Neural cell (in vitro differentiated cells): ENCODE data around the gene PRKCA. TPM values are rescaled to one million over a fixed set of nuclear protein-coding genes. Genes with fewer than 3 reads are reported as not detected.

Source experiments
- H2AFZ ChIP-seq: fragments of 200-600, 300-800 bp; sonication (generic), shearing (Covaris generic); 2 replicates; pipeline ENCODE4 v1.6.0; 2014; ENCODE audit warnings: low read depth, mild to moderate bottlenecking, antibody characterized with exemption, low read length, moderate library complexity
- H3F3A ChIP-seq: fragments of 200-600 bp; shearing (Covaris generic); 2 replicates; pipeline ENCODE4 v1.6.1; 2016; ENCODE audit warnings: mild to moderate bottlenecking, moderate library complexity, mixed read lengths, antibody characterized with exemption, low read length; ENCODE audit not compliant: insufficient read depth, poor library complexity, severe bottlenecking
- H3K27ac ChIP-seq: fragments of 200-600, 300-800 bp; sonication (generic), shearing (Covaris generic); 2 replicates; pipeline ENCODE4 v1.5.1; 2014; ENCODE audit warnings: mild to moderate bottlenecking, low read length, moderate library complexity
- H3K27me3 ChIP-seq: fragments of 300-800, 200-600 bp; sonication (generic), shearing (Covaris generic); 2 replicates; pipeline ENCODE4 v1.6.0; 2014; ENCODE audit warnings: mild to moderate bottlenecking, low read depth, low read length, moderate library complexity; ENCODE audit not compliant: insufficient read depth
- H3K36me3 ChIP-seq: fragments of 300-800, 200-600 bp; sonication (generic), shearing (Covaris generic); 2 replicates; pipeline ENCODE4 v1.5.1; 2014; ENCODE audit warnings: mild to moderate bottlenecking, antibody characterized with exemption, low read length, moderate library complexity; ENCODE audit not compliant: insufficient read depth
- H3K4me2 ChIP-seq: fragments of 300-800, 200-600 bp; sonication (generic), shearing (Covaris generic); 2 replicates; pipeline ENCODE4 v1.6.0; 2014; ENCODE audit warnings: mild to moderate bottlenecking, low read length
- H3K4me3 ChIP-seq: fragments of 300-800, 200-600 bp; sonication (generic), shearing (Covaris generic); 2 replicates; pipeline ENCODE4 v1.5.1; 2014; ENCODE audit warnings: mild to moderate bottlenecking, low read length, moderate library complexity
- H3K79me2 ChIP-seq: fragments of 200-600 bp; shearing (Covaris generic); replicated peaks from 2 replicates; pipeline ENCODE4 v1.6.0; 2014; ENCODE audit warnings: mild to moderate bottlenecking, low read length, moderate library complexity; ENCODE audit not compliant: insufficient read depth
- H3K9ac ChIP-seq: fragments of 300-800, 200-600 bp; sonication (generic), shearing (Covaris generic); 2 replicates; pipeline ENCODE4 v1.6.1; 2016; ENCODE audit warnings: mild to moderate bottlenecking, low read length, mixed read lengths
- H3K9me2 ChIP-seq: fragments of 200-600 bp; shearing (Covaris generic); 2 replicates; pipeline ENCODE4 v1.6.1; 2016; ENCODE audit warnings: mild to moderate bottlenecking, low read length, mixed read lengths; ENCODE audit not compliant: insufficient read depth
- H3K9me3 ChIP-seq: fragments of 200-600, 300-800 bp; sonication (generic), shearing (Covaris generic); 2 replicates; pipeline ENCODE4 v1.6.1; 2016; ENCODE audit warnings: mild to moderate bottlenecking, mixed run types, low read length, moderate library complexity, mixed read lengths
- H4K20me1 ChIP-seq: fragments of 200-600 bp; shearing (Covaris generic); 2 replicates; pipeline ENCODE4 v1.6.1; 2016; ENCODE audit warnings: mild to moderate bottlenecking, mixed run types; ENCODE audit not compliant: insufficient read depth
- EP300 ChIP-seq: fragments of 450-650 bp; conservative IDR thresholded peaks from 2 replicates; pipeline ENCODE4 v1.6.1; 2014; ENCODE audit warnings: antibody characterized with exemption, mild to moderate bottlenecking, moderate library complexity; ENCODE audit not compliant: poor library complexity, severe bottlenecking
- EZH2 ChIP-seq: fragments of 200-600, 300-800 bp; shearing (Covaris generic), sonication (generic); IDR thresholded peaks from 2 replicates; pipeline ENCODE4 v1.6.1; 2014; ENCODE audit warnings: antibody characterized with exemption, low read length, borderline replicate concordance, mild to moderate bottlenecking; ENCODE audit not compliant: insufficient read depth, poor library complexity, severe bottlenecking
- MXI1 ChIP-seq: fragments of 450-650 bp; conservative IDR thresholded peaks from 2 replicates; pipeline ENCODE4 v1.6.1; 2014; ENCODE audit warnings: antibody characterized with exemption, mild to moderate bottlenecking; ENCODE audit not compliant: poor library complexity, severe bottlenecking
- POLR2AphosphoS5 ChIP-seq: IDR thresholded peaks from 2 replicates; pipeline ENCODE4 v1.6.1; 2012
- RAD21 ChIP-seq: fragments of 450-650 bp; conservative IDR thresholded peaks from 2 replicates; pipeline ENCODE4 v1.6.1; 2014; ENCODE audit warnings: antibody characterized with exemption, mild to moderate bottlenecking, moderate library complexity
- REST ChIP-seq: IDR thresholded peaks from 2 replicates; pipeline ENCODE4 v1.6.1; 2012; ENCODE audit warnings: borderline replicate concordance
- SMC3 ChIP-seq: fragments of 450-650 bp; conservative IDR thresholded peaks from 2 replicates; pipeline ENCODE4 v1.6.1; 2014; ENCODE audit warnings: antibody characterized with exemption, mild to moderate bottlenecking, moderate library complexity; ENCODE audit not compliant: poor library complexity
- TAF1 ChIP-seq: IDR thresholded peaks from 2 replicates; pipeline ENCODE4 v1.6.1; 2012; ENCODE audit warnings: low read depth
- polyA plus RNA-seq: library from polyadenylated mRNA; depleted of rRNA; stranded (reverse); fragments of >200 nt; gene quantifications from 2 replicates; pipeline ENCODE4 v1.2.3, GENCODE V29; 2014
- TF ChIP-seq, protein P1 (sequence below): fragments of 450-650 bp; IDR thresholded peaks from 2 replicates; pipeline ENCODE4 v1.5.1; 2014; ENCODE audit warnings: antibody characterized with exemption, mild to moderate bottlenecking, moderate library complexity; ENCODE audit not compliant: poor library complexity, severe bottlenecking

PRKCA gene
- polyA plus RNA-seq, 1 donor from 2014 or later = 5.9 TPM

DNA sequence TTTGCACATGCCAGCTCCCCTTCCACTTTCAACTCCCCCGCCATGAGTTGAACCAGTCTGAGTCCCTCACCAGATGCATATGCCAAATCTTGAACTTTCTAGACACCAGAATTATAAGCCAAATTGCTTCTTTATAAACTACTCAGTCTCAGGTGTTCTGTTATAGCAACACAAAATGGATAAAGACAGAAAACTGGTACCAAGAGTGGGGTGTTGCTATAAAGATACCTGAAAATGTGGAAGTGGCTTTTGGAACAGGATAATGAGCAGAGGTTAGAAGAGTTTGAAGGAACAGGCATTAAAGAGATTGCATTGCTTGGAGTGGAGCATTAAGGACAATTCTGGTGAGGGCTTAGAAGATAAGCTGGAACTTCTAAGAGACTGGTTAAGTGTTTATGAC is 515.3 kb downstream of the PRKCA start:
- H3K27ac ChIP-seq = no peak overlapping the region
- no peak overlapping the region for H2AFZ ChIP-seq
- no peak for TF ChIP-seq TAF1
- TF ChIP-seq, protein P1, sequence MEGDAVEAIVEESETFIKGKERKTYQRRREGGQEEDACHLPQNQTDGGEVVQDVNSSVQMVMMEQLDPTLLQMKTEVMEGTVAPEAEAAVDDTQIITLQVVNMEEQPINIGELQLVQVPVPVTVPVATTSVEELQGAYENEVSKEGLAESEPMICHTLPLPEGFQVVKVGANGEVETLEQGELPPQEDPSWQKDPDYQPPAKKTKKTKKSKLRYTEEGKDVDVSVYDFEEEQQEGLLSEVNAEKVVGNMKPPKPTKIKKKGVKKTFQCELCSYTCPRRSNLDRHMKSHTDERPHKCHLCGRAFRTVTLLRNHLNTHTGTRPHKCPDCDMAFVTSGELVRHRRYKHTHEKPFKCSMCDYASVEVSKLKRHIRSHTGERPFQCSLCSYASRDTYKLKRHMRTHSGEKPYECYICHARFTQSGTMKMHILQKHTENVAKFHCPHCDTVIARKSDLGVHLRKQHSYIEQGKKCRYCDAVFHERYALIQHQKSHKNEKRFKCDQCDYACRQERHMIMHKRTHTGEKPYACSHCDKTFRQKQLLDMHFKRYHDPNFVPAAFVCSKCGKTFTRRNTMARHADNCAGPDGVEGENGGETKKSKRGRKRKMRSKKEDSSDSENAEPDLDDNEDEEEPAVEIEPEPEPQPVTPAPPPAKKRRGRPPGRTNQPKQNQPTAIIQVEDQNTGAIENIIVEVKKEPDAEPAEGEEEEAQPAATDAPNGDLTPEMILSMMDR = no peak
- no peak for TF ChIP-seq EP300
- no peak for TF ChIP-seq EZH2
- no peak for TF ChIP-seq MXI1
- no peak for TF ChIP-seq RAD21
- TF ChIP-seq SMC3 = no peak
- TF ChIP-seq REST = no peak
- TF ChIP-seq POLR2AphosphoS5 = no peak
- H3K36me3 ChIP-seq = no peaks in the 10 kb centered on the region
- no peaks in the 10 kb centered on the region for H3K27me3 ChIP-seq
- H3K79me2 ChIP-seq = no peaks in the 10 kb centered on the region
- H4K20me1 ChIP-seq = no peaks in the 10 kb centered on the region
- H3K4me2 ChIP-seq = no peak overlapping the region
- no peak overlapping the region for H3K4me3 ChIP-seq
- no peak overlapping the region for H3K9ac ChIP-seq
- H3F3A ChIP-seq = no peaks in the 10 kb centered on the region
- H3K9me3 ChIP-seq = no peaks in the 10 kb centered on the region
- H3K9me2 ChIP-seq = no peaks in the 10 kb centered on the region

DNA sequence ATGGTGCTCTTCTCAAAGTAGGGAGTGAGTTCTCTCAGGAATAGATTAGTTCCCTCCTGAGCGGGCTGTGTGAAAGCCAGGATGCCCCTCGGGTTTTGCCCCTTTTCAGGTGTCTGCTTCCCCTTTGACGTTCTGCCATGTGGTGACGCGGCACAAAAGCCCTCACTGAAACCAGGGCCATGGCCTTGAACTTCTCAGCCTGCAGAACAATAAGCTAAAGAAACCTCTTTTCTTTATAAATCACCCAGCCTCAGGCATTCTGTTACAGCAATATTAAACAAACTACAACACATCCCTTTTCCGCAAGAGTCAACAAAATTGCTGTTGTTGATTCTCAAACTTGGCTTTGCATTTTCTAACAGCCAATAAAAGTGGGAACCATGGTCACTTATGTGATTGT is 517.1 kb downstream of the PRKCA start:
- Histone ChIP-seq H3F3A (no peaks in the 10 kb centered on the region), H3K79me2 (no peaks in the 10 kb centered on the region), H3K9ac (no peak overlapping the region), H3K4me3 (no peak overlapping the region), H3K27ac (no peak overlapping the region), H3K4me2 (no peak overlapping the region), H2AFZ (no peak overlapping the region), H4K20me1 (no peaks in the 10 kb centered on the region), H3K36me3 (no peaks in the 10 kb centered on the region), H3K27me3 (no peaks in the 10 kb centered on the region), H3K9me2 (no peaks in the 10 kb centered on the region), H3K9me3 (no peaks in the 10 kb centered on the region)
- TF ChIP-seq, protein P1 = no peak
